ENCODE measurements around the gene HS1BP3.

The HS1BP3 gene

GRCh38 chr2:20615068-20615465 lies 35.8 kb downstream of the HS1BP3 start:
- peaks cover 5% of the 10 kb centered on the region; the same call in 1 of the 2 replicates for H3K36me3 ChIP-seq

DNA sequence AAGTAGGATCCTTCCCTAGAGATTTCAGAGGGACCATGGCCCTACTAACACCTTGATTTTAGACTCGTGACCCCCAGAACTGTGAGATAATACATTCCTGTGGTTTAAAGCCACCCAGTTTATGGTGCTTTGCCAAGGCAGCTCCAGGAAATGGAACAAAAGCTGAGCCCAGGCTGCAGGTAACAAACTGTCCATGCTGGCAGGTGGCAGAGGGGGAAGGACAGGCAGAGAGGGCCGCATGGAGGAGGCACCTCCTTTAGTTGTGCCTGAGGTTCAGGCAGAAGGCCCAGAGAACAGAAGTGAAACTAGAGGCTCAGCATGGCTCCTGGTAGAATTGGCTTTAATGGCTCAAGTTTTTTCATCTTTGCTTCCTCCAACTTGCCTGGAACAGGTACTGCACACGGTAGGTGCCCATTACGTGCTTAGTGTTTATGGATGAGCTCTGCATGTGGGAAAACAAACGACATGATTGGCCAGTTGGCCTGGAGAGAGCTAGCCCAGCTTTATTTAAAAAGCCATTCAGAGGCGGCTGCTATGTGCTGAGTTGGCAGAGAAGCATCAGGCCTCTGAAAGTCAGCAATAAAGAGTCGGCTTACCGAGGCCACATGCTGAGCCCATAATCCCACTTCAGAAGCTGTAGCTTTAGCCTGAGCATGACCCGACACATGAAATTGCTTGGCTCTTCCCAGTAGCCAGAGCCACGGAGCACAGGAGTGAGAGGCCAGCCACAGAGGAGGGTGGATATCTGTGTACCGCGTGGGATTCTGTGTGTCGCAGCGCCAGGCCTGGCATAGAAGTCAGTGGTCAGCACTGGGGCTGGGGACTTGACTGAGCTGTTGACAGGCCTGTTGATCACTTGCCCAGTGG lies 36.5 kb downstream of the HS1BP3 start:
- no peak overlapping the region for H3K4me3 ChIP-seq
- H3K4me1 ChIP-seq: peaks cover 76% of the 10 kb centered on the region
- H4K20me1 ChIP-seq: peaks cover 26% of the 10 kb centered on the region; the same call in 1 of the 2 replicates
- no peaks in the 10 kb centered on the region for H3K27me3 ChIP-seq
- TF ChIP-seq Cebpa-rat (IDR thresholded peaks at IDR 0.05): no peak
- H3K36me3 ChIP-seq: no peaks in the 10 kb centered on the region; the same call in 1 of the 2 replicates
- H3K4me2 ChIP-seq: no peak overlapping the region
- no peak overlapping the region for H3K9ac ChIP-seq
- H3K27ac ChIP-seq: no peak overlapping the region
- H3K9me3 ChIP-seq: no peaks in the 10 kb centered on the region

More at GRCh38 chr2:20615068-20615465, 35.8 kb downstream of the HS1BP3 start:
- Histone ChIP-seq H4K20me1 (peaks cover 31% of the 10 kb centered on the region; the same call in 1 of the 2 replicates), H3K27me3 (no peaks in the 10 kb centered on the region), H3K4me3 (no peak overlapping the region), H3K4me1 (peaks cover 76% of the 10 kb centered on the region), H3K9ac (no peak overlapping the region), H3K9me3 (no peaks in the 10 kb centered on the region), H3K4me2 (no peak overlapping the region), H3K27ac (no peak overlapping the region)
- no peak for TF ChIP-seq Cebpa-rat (IDR thresholded peaks at IDR 0.05)

- no peak overlapping the region for H3K4me3 ChIP-seq
- no peak for TF ChIP-seq Cebpa-rat (IDR thresholded peaks at IDR 0.05)
- H3K4me2 ChIP-seq: peak overlapping the region; percentile 25; the same call in 1 of the 2 replicates
- H3K27ac ChIP-seq: no peak overlapping the region
- no peaks in the 10 kb centered on the region for H3K9me3 ChIP-seq
- H3K9ac ChIP-seq: no peak overlapping the region
- H3K27me3 ChIP-seq: no peaks in the 10 kb centered on the region
- peaks cover 15% of the 10 kb centered on the region; the same call in 1 of the 2 replicates for H4K20me1 ChIP-seq
- H3K36me3 ChIP-seq: no peaks in the 10 kb centered on the region
- peaks cover 71% of the 10 kb centered on the region for H3K4me1 ChIP-seq
These were observed 37.7 kb downstream of the HS1BP3 start for GRCh38 chr2:20612925-20613916.

DNA sequence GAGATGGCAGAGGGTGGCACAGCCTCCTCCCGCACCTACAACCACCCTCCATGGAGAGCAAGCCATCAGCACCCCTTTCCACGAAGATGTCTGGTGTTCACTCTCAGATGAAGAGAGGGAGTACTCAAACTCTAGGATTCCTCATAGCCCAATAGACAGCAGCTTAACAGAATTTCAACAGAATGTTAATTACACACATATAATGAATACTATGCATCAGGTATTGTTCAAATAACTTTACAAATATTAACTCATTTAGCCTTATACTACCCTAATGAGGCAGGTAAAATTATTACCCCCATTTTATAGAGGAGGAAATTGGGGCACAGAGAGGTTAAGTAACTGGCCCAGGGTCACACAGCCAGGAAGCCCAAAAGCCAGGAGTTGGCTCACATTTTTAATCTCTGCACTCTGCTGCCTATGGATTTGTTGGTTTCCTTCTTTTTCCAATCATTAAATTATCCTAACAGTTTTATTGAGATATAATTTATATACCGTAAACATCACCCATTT lies 39.0 kb downstream of the HS1BP3 start:
- no peak for TF ChIP-seq Cebpa-rat (IDR thresholded peaks at IDR 0.05)
- Histone ChIP-seq H3K9ac (no peak overlapping the region), H3K9me3 (peaks cover 5% of the 10 kb centered on the region)

DNA sequence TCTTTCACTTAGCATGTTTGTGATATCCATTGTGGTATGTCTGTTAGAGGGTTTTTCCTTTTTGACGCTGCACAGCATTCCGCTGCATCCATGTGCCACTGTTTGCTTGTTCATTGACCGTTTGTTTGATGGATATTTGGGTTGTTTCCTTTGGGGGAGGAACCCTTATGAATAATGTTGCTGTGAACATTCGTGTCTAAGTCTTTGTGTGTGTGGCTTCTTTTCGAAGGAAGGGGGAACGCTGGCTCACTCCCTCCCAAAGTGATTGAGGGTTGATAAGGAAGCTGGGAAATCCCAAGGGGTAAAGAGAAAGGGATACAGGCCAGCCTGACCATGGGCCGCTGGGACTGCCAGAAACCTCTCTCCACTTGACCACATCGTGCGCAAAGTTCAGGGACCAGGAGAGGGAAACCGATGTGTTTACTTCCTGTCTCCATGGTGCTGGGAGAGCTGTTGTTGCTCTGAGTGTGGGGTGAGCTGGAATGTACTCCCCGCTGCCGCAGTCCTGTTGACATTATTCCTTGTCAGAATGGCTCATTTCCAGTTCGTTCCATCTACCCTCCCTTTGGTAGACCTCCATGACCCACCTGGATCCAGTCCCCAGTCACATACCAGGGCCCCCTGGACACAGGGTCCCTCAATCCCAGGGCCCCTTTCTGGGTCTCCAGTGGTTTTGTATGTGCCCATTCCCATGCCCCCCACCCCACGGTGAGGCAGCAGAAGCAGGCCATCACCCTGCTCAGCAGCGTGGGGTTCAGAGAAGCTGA lies 39.6 kb downstream of the HS1BP3 start:
- no peak overlapping the region for H3K4me3 ChIP-seq
- no peaks in the 10 kb centered on the region for H3K36me3 ChIP-seq
- H3K4me1 ChIP-seq: peaks cover 52% of the 10 kb centered on the region
- peaks cover 5% of the 10 kb centered on the region for H3K9me3 ChIP-seq
- no peak for TF ChIP-seq Cebpa-rat (IDR thresholded peaks at IDR 0.05)
- no peak overlapping the region for H3K9ac ChIP-seq
- no peak overlapping the region for H3K4me2 ChIP-seq
- no peak overlapping the region for H3K27ac ChIP-seq
- H3K27me3 ChIP-seq: no peaks in the 10 kb centered on the region
- H4K20me1 ChIP-seq: no peaks in the 10 kb centered on the region

More for the DNA sequence above, 39.0 kb downstream of the HS1BP3 start:
- Histone ChIP-seq H3K4me1 (peaks cover 58% of the 10 kb centered on the region), H4K20me1 (0 out of 2 replicates have a peak, but pooled peaks cover 1% of the 10 kb centered on the region), H3K4me3 (no peak overlapping the region), H3K27ac (no peak overlapping the region), H3K4me2 (no peak overlapping the region), H3K36me3 (no peaks in the 10 kb centered on the region), H3K27me3 (no peaks in the 10 kb centered on the region)

DNA sequence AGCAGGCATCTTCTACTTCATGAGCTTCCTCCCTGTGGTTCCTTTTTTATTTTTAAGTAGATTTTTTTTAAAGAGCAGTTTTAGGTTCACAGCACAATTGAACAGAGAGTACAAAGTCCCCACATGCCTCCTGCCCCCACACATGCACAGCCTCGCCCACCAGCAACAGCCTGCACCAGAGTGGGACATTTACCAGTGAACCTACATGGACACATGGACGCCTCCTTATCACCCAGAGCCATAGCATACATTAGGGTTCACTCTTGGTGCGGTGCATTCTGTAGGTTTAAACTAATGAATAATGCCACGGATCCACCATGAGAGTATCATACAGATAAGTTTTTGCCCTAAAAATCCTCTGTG lies 40.9 kb downstream of the HS1BP3 start:
- peaks cover 5% of the 10 kb centered on the region for H3K9me3 ChIP-seq
- H3K4me3 ChIP-seq: no peak overlapping the region
- no peaks in the 10 kb centered on the region for H4K20me1 ChIP-seq
- no peak for TF ChIP-seq Cebpa-rat (IDR thresholded peaks at IDR 0.05)
- peak overlapping the region; percentile 44 for H3K4me2 ChIP-seq
- no peak overlapping the region for H3K9ac ChIP-seq
- no peak overlapping the region for H3K27ac ChIP-seq
- H3K36me3 ChIP-seq: no peaks in the 10 kb centered on the region
- peaks cover 45% of the 10 kb centered on the region for H3K4me1 ChIP-seq
- no peaks in the 10 kb centered on the region for H3K27me3 ChIP-seq

GRCh38 chr2:20609349-20609994 lies 41.4 kb downstream of the HS1BP3 start:
- Histone ChIP-seq H3K9me3 (peaks cover 5% of the 10 kb centered on the region), H3K4me2 (peak overlapping the region; percentile 44), H3K27ac (no peak overlapping the region), H3K27me3 (no peaks in the 10 kb centered on the region), H3K36me3 (no peaks in the 10 kb centered on the region), H3K4me3 (no peak overlapping the region), H3K4me1 (peaks cover 44% of the 10 kb centered on the region), H3K9ac (no peak overlapping the region), H4K20me1 (no peaks in the 10 kb centered on the region)
- TF ChIP-seq Cebpa-rat (IDR thresholded peaks at IDR 0.05): no peak

DNA sequence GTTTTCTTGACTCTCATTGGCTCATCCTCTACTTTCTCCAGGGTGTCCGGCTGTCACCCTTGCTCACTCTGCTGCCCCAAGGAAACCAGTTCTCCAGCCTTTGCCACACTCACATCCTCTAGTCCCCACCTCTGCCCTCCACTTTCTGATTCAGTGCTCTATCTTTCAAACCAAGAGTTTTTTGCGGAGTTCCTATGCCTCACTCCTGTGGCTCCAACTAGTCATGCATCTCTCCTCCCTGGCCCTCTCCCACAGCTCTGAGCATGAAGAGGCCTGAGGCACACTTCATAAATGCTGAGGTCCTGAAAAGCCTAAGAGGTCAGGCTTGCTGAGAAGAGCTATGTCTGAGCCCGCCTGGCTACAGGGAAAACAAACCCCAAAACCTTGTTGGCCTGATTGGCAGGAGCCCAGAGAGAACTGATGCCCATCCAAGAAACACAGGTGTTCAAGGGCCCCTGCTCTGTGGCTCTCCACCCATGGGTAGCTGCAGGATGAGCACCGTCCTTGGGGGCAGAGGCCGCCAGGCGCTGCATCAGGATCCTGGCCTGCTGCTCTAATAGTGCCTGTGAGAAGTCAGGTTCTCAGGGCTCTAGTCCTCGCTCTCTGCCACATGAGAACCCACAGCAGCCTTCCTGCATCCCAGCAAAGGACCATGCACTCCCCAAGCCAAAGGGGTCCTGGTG lies 42.1 kb downstream of the HS1BP3 start:
- Histone ChIP-seq H3K4me1 (peaks cover 37% of the 10 kb centered on the region), H3K4me2 (peak overlapping the region; percentile 44), H3K27me3 (no peaks in the 10 kb centered on the region), H4K20me1 (no peaks in the 10 kb centered on the region), H3K9me3 (peaks cover 5% of the 10 kb centered on the region), H3K9ac (no peak overlapping the region), H3K36me3 (no peaks in the 10 kb centered on the region), H3K27ac (no peak overlapping the region), H3K4me3 (no peak overlapping the region)
- no peak for TF ChIP-seq Cebpa-rat (IDR thresholded peaks at IDR 0.05)

All from BLaER1 (cell line).